Hematopoietic multipotent progenitor cell treated with erythropoietin and hydrocortisone succinate and interleukin-3 and kit ligand, for 6 days (in vitro differentiated cells): ENCODE results near the gene SIRT7.

Experiments
- DNase-seq: peaks from one replicate; pipeline ENCODE4 v3.0.0-alpha.2; 2015

Gene SIRT7

GRCh38 chr17:81904600-81905423, 13.2 kb downstream of the SIRT7 start:
- DNase-seq, result no peak

GRCh38 chr17:81903896-81904599, 13.9 kb downstream of the SIRT7 start:
- no peak for DNase-seq

- DNase-seq, result no peak
Observed at GRCh38 chr17:81903415-81903831, 14.6 kb downstream of the SIRT7 start.

GRCh38 chr17:81902653-81903414, 15.1 kb downstream of the SIRT7 start:
- DNase-seq, result peak; percentile 30

- DNase-seq, result peak; percentile 76
Observed at GRCh38 chr17:81902023-81902652, 15.8 kb downstream of the SIRT7 start, which contains the start of gene NPB. TSS of gene NPB (plus strand) at chr17:81902238. CDS start at chr17:81902278, 40 bp downstream.

GRCh38 chr17:81901167-81902022, 16.6 kb downstream of the SIRT7 start:
- peak; percentile 2 for DNase-seq

GRCh38 chr17:81900181-81900820, 17.7 kb downstream of the SIRT7 start:
- no peak for DNase-seq

- no peak for DNase-seq
Observed at GRCh38 chr17:81899514-81900166, 18.3 kb downstream of the SIRT7 start.

GRCh38 chr17:81898885-81899284, 19.1 kb downstream of the SIRT7 start:
- DNase-seq, result no peak

- no peak for DNase-seq
Observed at GRCh38 chr17:81898029-81898866, 19.7 kb downstream of the SIRT7 start.

- DNase-seq, result no peak
Observed at GRCh38 chr17:81895400-81895799, 22.6 kb downstream of the SIRT7 start.

- DNase-seq, result no peak
Observed at GRCh38 chr17:81891303-81891552, 26.7 kb downstream of the SIRT7 start.

- DNase-seq, result peak; percentile 57
Observed at GRCh38 chr17:81890447-81891302, 27.3 kb downstream of the SIRT7 start.

- no peak for DNase-seq
Observed at GRCh38 chr17:81889602-81890001, 28.4 kb downstream of the SIRT7 start.

- DNase-seq, result no peak
Observed at GRCh38 chr17:81888988-81889595, 28.9 kb downstream of the SIRT7 start.

- peak; percentile 1 for DNase-seq
Observed at GRCh38 chr17:81888105-81888987, 29.6 kb downstream of the SIRT7 start.

GRCh38 chr17:81885869-81886548, 32.0 kb downstream of the SIRT7 start:
- peak; percentile 79 for DNase-seq
